Mammary epithelial cell (primary cell): ENCODE results near the gene GATA6.

ENCODE experiments used
- EZH2 ChIP-seq: IDR thresholded peaks from 2 replicates; pipeline ENCODE4 v1.6.1; 2012; ENCODE audit warnings: low read length, inconsistent platforms, borderline replicate concordance
- TF ChIP-seq, protein P1 (sequence below), 2 donors: IDR thresholded peaks in 1 of 2; conservative IDR thresholded peaks in 1 of 2; 2 replicates each; pipeline ENCODE4 v1.5.1; 2011 to 2012; ENCODE audit warnings: inconsistent platforms in 2 of 2, low read length in 2 of 2, mild to moderate bottlenecking in 2 of 2, control low read depth in 1 of 2, low read depth in 1 of 2; ENCODE audit not compliant: insufficient read depth in 1 of 2; ENCODE audit errors: extremely low read depth in 1 of 2

DNA sequence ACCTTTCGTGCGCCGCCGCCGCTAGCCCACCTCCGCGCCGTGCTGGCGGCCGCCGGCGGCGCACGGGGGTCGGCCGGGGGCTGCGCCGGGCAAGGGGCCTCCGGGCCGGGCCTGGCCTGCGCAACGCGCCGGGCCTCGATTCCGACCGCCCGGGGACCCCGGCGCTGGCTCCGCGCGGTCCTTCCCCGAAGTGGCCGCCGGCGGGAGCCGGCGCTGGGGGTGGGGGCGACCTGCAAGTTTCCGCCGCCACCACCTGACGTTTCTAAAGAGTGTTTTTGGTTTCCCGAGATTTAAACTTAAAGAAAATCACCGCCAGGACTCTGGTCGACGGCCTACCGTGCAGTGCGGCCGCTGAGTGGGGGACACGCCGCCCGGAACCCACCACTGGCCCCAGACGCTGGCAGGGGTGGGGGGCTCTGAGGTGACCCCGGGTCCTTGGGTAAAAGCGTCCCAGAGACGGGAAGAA is 3.8 kb upstream of the GATA6 start:
- TF ChIP-seq, protein P1, sequence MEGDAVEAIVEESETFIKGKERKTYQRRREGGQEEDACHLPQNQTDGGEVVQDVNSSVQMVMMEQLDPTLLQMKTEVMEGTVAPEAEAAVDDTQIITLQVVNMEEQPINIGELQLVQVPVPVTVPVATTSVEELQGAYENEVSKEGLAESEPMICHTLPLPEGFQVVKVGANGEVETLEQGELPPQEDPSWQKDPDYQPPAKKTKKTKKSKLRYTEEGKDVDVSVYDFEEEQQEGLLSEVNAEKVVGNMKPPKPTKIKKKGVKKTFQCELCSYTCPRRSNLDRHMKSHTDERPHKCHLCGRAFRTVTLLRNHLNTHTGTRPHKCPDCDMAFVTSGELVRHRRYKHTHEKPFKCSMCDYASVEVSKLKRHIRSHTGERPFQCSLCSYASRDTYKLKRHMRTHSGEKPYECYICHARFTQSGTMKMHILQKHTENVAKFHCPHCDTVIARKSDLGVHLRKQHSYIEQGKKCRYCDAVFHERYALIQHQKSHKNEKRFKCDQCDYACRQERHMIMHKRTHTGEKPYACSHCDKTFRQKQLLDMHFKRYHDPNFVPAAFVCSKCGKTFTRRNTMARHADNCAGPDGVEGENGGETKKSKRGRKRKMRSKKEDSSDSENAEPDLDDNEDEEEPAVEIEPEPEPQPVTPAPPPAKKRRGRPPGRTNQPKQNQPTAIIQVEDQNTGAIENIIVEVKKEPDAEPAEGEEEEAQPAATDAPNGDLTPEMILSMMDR (conservative IDR thresholded peaks at IDR 0.05 in 1 of 2, IDR thresholded peaks at IDR 0.05 in 1 of 2; ENCODE audit: extremely low read depth in 1 of 2, insufficient read depth in 1 of 2, low read depth in 1 of 2, low read length in 2 of 2), result no peak
- TF ChIP-seq EZH2, result no peak
